ENCODE measurements around the gene TOLLIP. TPM values are rescaled to one million over a fixed set of nuclear protein-coding genes. Genes with fewer than 3 reads are reported as not detected.
A peak's percentile ranks its signal among the peaks of the same experiment; 100 is the strongest.

The TOLLIP gene
- total and polyA plus RNA-seq, 5 donors: 32.6 to 53.6 (median 45.1) TPM

DNA sequence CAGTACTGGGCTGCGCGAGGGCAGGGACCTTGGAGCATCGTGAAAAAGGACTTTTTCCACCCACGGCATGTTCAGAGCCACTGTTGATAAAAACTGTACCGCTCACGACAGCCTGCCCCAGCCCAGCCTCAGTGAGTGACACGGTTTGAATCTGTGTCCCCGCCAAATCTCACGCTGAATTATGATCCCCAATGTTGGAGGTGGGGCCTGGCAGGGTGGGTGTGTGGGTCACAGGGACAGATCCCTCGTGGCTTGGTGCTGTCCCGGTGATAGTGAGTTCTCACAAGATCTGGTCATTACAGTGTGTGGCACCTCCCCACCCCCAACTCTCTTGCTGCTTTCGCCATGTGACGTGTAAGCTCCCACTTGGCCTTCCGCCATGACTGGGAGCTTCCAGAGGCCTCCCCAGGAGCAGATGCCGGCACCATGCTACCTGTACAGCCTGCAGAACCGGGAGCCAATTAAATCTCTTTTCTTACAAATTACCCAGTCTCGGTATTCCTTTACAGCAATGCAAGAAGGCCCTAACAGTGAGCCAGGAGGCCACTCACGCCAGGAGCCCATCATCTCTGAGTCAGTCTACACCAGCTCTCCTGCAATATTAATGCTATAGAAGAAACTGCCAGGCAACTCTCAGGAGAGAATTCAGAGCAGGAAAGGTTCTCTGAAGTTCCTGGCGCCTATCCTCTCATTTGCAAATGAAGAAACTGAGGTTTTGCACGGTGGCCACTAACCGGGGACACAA is 1.3 kb downstream of the TOLLIP start:
- Histone ChIP-seq H3K27ac (ENCODE audit: low read length) (no peak overlapping the region), H3K4me1 (ENCODE audit: control insufficient read depth, insufficient read depth, low read length) (peaks cover 14% of the 10 kb centered on the region), H3K4me3 (ENCODE audit: low read length) (peak overlapping the region; percentile 77), H3K9me3 (ENCODE audit: control insufficient read depth, low read length) (no peaks in the 10 kb centered on the region), H3K27me3 (ENCODE audit: control insufficient read depth, insufficient read depth) (no peaks in the 10 kb centered on the region)
- intact Hi-C loops (cut with DNase I): no loop called here
- DNase-seq: peak in 1 of 3 donors; percentile 37
- no peak for ATAC-seq
- 61% methylated on average over 21 of the region's 21 CpGs for WGBS

GRCh38 chr11:1307163-1307870 is 2.1 kb downstream of the TOLLIP start:
- Histone ChIP-seq H3K27ac (ENCODE audit: low read length) (no peak overlapping the region), H3K9me3 (ENCODE audit: control insufficient read depth, low read length) (no peaks in the 10 kb centered on the region), H3K4me1 (ENCODE audit: control insufficient read depth, insufficient read depth, low read length) (peaks cover 14% of the 10 kb centered on the region), H3K27me3 (ENCODE audit: control insufficient read depth, insufficient read depth) (no peaks in the 10 kb centered on the region), H3K4me3 (ENCODE audit: low read length) (no peak overlapping the region)
- intact Hi-C loops (cut with DNase I): no loop called here
- DNase-seq (peak in 2 of 3 donors; percentile 32 to 66), ATAC-seq (no peak)
- 76% methylated on average over 21 of the region's 21 CpGs for WGBS

- DNase-seq (peak in 1 of 3 donors; percentile 28), ATAC-seq (no peak)
- peaks cover 14% of the 10 kb centered on the region for H3K4me1 ChIP-seq (ENCODE audit: control insufficient read depth, insufficient read depth, low read length)
- intact Hi-C loops (cut with DNase I): no loop called here
- no peaks in the 10 kb centered on the region for H3K27me3 ChIP-seq (ENCODE audit: control insufficient read depth, insufficient read depth)
- no peak overlapping the region for H3K4me3 ChIP-seq (ENCODE audit: low read length)
- WGBS: 85% methylated on average over 30 of the region's 30 CpGs
- no peaks in the 10 kb centered on the region for H3K9me3 ChIP-seq (ENCODE audit: control insufficient read depth, low read length)
- no peak overlapping the region for H3K27ac ChIP-seq (ENCODE audit: low read length)
These were observed 3.0 kb downstream of the TOLLIP start for GRCh38 chr11:1306186-1307162.

DNA sequence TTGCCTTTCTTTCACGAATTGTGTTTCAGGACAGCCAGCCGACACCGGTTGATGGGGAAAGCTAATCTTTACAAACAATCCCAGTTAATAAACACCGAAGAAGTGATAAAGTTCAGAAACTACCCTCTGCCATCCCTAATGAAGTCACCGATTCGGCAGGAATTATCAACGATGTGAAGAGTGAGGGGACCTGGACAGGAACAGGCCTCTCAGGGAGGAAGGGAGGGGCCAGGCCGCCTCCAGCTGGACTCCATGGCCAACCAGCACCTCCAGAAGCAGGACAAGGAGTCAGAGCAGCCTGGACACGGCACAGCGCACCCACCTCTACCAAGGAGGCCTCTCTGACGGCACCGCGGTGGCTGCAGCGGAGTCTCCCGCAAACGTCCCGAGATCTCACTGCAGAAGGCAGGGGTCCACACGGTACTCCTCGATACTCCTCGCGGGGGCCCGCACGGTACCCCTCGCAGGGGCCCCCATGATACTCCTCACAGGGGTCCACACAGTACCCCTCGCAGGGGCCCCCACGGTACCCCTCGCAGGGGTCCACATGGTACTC is 3.9 kb downstream of the TOLLIP start:
- ATAC-seq (no peak), DNase-seq (peak in 1 of 3 donors; percentile 46)
- Histone ChIP-seq H3K27me3 (ENCODE audit: control insufficient read depth, insufficient read depth) (no peaks in the 10 kb centered on the region), H3K4me3 (ENCODE audit: low read length) (no peak overlapping the region), H3K9me3 (ENCODE audit: control insufficient read depth, low read length) (no peaks in the 10 kb centered on the region), H3K4me1 (ENCODE audit: control insufficient read depth, insufficient read depth, low read length) (peaks cover 11% of the 10 kb centered on the region), H3K27ac (ENCODE audit: low read length) (no peak overlapping the region)
- WGBS: 86% methylated on average over 27 of the region's 27 CpGs
- intact Hi-C loops (cut with DNase I): no loop called here

DNA sequence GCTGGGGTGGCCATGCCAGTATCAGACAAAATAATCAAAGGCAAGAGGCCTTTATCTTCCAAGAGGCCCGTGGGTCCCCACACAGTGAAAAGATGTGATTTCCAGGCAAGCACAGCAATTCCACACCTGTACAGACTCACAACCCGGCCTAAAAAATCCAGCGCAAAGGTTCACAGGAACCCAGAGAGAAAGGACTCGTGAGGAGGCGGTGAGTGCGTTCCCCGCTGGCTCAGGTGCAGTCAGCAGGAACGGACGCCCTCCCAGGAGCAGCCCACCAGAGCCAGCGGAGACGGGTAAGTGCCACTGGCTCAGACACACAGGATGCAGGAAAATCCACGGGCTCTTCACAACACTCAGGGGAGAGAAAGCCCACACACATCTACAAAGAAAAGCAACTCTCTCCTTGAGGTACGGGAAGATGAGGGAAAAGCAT is 4.4 kb downstream of the TOLLIP start:
- no peak overlapping the region for H3K27ac ChIP-seq (ENCODE audit: low read length)
- intact Hi-C loops (cut with DNase I): no loop called here
- no peak for DNase-seq
- no peak for ATAC-seq
- no peaks in the 10 kb centered on the region for H3K27me3 ChIP-seq (ENCODE audit: control insufficient read depth, insufficient read depth)
- H3K4me3 ChIP-seq (ENCODE audit: low read length): no peak overlapping the region
- H3K9me3 ChIP-seq (ENCODE audit: control insufficient read depth, low read length): no peaks in the 10 kb centered on the region
- 87% methylated on average over 13 of the region's 13 CpGs for WGBS
- peaks cover 11% of the 10 kb centered on the region for H3K4me1 ChIP-seq (ENCODE audit: control insufficient read depth, insufficient read depth, low read length)

DNA sequence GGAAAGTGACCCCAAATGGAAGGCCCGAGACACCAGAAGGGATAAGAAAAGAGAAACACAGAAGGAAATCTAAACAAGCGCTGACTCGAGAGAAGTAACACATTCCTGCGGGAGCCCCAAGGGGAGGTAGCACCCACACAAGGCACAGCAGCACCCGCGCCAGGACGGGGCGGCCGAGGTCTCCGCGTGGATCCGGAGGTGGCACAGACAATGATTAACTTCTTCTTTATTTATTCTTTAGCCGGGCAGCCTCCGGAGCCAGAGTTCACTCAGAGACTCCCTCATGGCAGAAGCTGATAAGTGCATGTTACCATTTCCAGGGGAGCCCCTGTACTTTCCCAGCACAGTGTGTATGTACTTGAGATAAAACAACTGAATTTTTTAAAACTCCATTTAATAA is 5.1 kb downstream of the TOLLIP start:
- DNase-seq (no peak), ATAC-seq (no peak)
- no peak overlapping the region for H3K27ac ChIP-seq (ENCODE audit: low read length)
- no peak overlapping the region for H3K4me3 ChIP-seq (ENCODE audit: low read length)
- no peaks in the 10 kb centered on the region for H3K9me3 ChIP-seq (ENCODE audit: control insufficient read depth, low read length)
- intact Hi-C loops (cut with DNase I): no loop called here
- peaks cover 11% of the 10 kb centered on the region for H3K4me1 ChIP-seq (ENCODE audit: control insufficient read depth, insufficient read depth, low read length)
- H3K27me3 ChIP-seq (ENCODE audit: control insufficient read depth, insufficient read depth): no peaks in the 10 kb centered on the region
- WGBS: 64% methylated on average over 14 of the region's 14 CpGs

GRCh38 chr11:1303973-1304372 is 5.5 kb downstream of the TOLLIP start:
- peak; percentile 66 to 89 (median 66) for DNase-seq
- ATAC-seq: peak in 1 of 2 donors; percentile 14
- H3K4me1 ChIP-seq (ENCODE audit: control insufficient read depth, insufficient read depth, low read length): peaks cover 11% of the 10 kb centered on the region
- no peaks in the 10 kb centered on the region for H3K9me3 ChIP-seq (ENCODE audit: control insufficient read depth, low read length)
- no peaks in the 10 kb centered on the region for H3K27me3 ChIP-seq (ENCODE audit: control insufficient read depth, insufficient read depth)
- no peak overlapping the region for H3K27ac ChIP-seq (ENCODE audit: low read length)
- 42% methylated on average over 10 of the region's 10 CpGs for WGBS
- no peak overlapping the region for H3K4me3 ChIP-seq (ENCODE audit: low read length)
- intact Hi-C loops (cut with DNase I): no loop called here

DNA sequence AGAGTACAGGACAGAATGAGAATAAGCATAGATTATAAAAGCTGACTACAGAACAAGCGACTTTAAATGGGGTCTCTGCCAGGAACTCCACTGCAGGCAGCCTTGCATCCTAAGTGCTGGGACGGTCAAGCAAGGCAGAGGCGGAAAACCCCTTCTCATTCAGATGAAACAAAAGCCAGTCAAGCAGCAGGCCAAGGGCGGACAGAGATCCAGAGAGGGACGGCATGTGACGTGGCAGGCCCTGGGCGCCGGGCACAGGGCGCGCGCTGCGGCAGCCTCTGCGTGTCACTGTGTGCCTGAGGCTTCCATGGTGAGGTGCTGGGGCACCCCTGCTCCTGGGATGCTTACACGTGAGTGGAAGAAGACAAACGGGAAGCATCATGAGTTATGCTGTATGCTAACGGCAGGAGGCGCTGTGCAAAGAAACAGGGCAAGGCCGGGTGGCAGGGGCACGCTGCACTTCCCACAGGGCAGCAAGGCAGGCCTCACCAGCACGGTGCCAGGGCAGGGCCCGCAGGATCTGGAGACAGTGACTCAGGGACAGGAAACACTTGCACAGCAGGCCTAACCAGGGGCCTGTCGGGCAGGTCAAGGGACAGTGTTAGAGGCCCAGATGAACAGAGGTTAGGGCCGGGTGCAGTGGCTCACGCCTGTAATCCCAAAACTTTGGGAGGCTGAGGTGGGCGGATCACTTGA is 6.2 kb downstream of the TOLLIP start:
- Histone ChIP-seq H3K27ac (ENCODE audit: low read length) (no peak overlapping the region), H3K4me3 (ENCODE audit: low read length) (no peak overlapping the region), H3K27me3 (ENCODE audit: control insufficient read depth, insufficient read depth) (no peaks in the 10 kb centered on the region), H3K9me3 (ENCODE audit: control insufficient read depth, low read length) (no peaks in the 10 kb centered on the region), H3K4me1 (ENCODE audit: control insufficient read depth, insufficient read depth, low read length) (peaks cover 14% of the 10 kb centered on the region)
- DNase-seq (peak in 1 of 3 donors; percentile 67), ATAC-seq (peak; percentile 12 to 14)
- intact Hi-C loops (cut with DNase I): no loop called here
- WGBS: 80% methylated on average over 25 of the region's 25 CpGs

GRCh38 chr11:1302461-1303125 is 6.8 kb downstream of the TOLLIP start:
- intact Hi-C loops (cut with DNase I): no loop called here
- no peak overlapping the region for H3K4me3 ChIP-seq (ENCODE audit: low read length)
- no peaks in the 10 kb centered on the region for H3K27me3 ChIP-seq (ENCODE audit: control insufficient read depth, insufficient read depth)
- WGBS: 64% methylated on average over 17 of the region's 17 CpGs
- no peaks in the 10 kb centered on the region for H3K9me3 ChIP-seq (ENCODE audit: control insufficient read depth, low read length)
- H3K4me1 ChIP-seq (ENCODE audit: control insufficient read depth, insufficient read depth, low read length): peaks cover 16% of the 10 kb centered on the region
- DNase-seq (peak in 1 of 3 donors; percentile 32), ATAC-seq (no peak)
- H3K27ac ChIP-seq (ENCODE audit: low read length): no peak overlapping the region

DNA sequence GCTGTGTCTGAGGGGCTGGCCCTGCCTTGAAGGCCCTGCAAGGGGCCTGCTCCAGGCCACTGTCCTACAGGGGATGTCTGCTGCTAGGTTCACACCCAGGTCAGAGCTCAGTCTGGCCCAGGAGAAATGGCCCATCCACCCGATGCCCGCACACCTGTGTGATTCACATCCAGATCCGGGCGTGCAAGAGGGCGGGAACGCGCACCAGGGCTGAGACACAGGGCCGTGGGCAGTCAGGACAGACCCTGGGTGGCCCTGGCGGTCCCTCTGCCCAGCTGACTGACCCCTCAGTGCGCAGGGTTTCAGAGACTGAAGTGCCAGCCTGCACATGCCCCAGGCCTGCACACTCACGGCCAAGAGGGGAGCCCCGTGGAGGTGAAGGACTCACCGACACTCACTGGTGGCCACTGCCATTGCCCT is 7.4 kb downstream of the TOLLIP start:
- DNase-seq (peak in 1 of 3 donors; percentile 43), ATAC-seq (no peak)
- Histone ChIP-seq H3K27ac (ENCODE audit: low read length) (no peak overlapping the region), H3K4me1 (ENCODE audit: control insufficient read depth, insufficient read depth, low read length) (peaks cover 12% of the 10 kb centered on the region), H3K4me3 (ENCODE audit: low read length) (no peak overlapping the region), H3K27me3 (ENCODE audit: control insufficient read depth, insufficient read depth) (no peaks in the 10 kb centered on the region), H3K9me3 (ENCODE audit: control insufficient read depth, low read length) (no peaks in the 10 kb centered on the region)
- intact Hi-C loops (cut with DNase I): no loop called here
- WGBS: 87% methylated on average over 13 of the region's 13 CpGs
